Non-pigmented ciliary epithelial cell (primary cell): ENCODE measurements around the gene RAB26.

Experiments
- DNase-seq: peaks from one replicate; pipeline ENCODE4 v3.0.0-alpha.2; 2010; ENCODE audit warnings: low read depth

RAB26 gene

DNA sequence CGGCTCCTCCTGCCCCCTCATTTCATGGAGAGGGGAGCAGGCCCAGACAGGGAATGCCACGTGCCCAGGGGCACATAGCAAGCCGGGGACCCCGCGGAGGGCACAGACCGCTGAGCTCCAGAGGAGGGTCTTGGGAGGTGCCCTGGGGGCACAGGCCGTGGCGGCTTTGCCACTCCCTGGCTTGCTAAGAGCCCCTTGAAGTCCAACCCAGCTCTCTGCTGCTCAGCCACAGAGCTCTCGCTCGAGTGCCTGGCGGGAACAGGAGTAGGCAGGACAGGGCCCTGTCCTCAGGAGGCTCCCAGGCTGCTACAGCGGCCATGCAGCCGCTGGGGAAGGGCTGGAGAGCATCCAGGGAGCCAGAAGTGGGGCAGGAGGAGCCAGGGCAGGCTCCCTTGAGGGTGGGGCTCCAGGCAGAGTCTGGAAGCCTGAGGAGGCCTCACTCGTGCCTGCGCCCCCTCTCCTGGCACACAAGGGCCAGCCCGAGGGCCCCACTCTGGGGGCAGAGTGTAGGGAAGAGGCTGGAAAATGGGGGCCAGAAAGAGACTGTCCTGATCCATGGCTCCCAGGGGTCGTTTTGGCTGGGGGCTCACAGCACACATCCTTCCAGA is 4.4 kb upstream of the RAB26 start:
- DNase-seq = no peak

DNA sequence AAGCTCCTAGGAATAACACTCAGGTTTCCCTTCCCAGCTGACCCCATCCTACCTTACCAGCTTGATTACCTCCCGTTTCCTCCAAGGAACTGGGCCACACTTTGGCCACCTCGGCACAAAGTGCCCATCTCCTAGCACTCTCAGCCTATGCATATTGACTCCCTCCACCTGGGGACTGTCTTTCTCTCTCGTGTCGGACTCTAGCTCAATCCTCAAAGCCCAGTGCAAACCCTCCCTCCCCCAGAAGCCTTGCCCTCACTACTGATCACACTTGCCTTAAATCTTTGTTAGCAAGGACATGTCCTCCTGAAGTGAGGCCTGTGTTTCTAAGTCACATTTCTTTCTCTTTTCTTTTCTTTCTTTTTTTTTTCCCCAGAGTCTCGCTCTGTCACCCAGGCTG is 2.6 kb upstream of the RAB26 start:
- no peak for DNase-seq

DNA sequence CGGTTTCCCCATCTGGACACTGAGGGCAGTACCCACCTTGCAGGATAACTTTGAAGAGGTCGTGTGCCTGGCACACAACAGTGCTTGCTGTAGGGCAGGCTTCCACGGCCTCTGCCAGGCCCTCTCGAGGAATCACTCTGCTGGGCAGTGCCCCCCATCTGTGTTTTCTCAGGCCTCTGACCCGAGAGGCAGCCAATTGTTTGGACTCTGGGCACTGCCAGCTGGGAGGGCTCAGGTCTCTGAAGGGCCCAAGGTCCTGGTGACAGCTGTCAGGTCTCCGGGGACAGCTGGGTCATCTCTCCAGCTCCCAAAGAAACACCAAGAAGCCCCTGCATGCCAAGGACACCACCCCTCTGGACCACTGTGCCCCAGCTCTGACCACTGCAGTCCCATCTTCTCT is 1.0 kb upstream of the RAB26 start:
- DNase-seq = no peak

DNA sequence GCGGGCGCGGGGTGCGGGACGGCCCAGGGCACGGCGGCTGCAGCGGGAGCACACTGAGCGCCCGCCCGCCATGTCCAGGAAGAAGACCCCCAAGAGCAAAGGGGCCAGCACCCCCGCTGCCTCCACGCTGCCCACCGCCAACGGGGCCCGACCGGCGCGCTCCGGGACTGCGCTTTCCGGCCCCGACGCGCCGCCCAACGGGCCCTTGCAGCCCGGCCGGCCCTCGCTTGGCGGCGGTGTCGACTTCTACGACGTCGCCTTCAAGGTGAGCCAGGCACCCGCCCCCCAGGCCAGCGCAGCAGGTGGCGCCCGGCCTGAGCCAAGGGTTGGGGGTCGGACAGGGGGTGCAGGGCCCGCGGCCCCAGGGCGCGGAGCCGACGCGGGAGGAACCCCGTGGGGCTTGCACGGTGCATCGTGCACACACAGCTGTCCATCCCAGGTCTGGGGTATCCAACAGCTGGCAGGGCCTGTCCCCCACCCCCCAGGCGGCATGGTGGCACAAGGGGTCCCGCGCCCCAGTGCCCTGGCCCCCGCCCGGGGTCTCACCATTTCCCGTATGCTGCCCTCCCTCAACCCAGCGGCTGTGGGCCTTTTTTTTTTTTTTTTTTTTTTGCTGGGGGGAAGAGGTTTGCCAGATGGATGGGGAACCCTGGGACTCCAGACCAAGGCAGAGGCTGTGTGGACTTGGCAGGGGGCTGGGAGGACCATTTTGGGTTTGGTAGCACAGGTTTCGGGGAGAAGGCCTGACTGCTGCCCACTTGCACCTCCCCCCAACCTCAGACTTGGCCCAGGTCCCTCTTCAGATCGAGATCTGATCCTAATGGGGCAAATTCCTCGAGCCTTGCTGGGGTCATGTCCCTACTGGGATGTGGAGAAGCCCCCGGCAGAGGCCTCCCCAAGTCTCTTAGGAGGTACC is 547 bp downstream of the RAB26 start:
- no peak for DNase-seq

DNA sequence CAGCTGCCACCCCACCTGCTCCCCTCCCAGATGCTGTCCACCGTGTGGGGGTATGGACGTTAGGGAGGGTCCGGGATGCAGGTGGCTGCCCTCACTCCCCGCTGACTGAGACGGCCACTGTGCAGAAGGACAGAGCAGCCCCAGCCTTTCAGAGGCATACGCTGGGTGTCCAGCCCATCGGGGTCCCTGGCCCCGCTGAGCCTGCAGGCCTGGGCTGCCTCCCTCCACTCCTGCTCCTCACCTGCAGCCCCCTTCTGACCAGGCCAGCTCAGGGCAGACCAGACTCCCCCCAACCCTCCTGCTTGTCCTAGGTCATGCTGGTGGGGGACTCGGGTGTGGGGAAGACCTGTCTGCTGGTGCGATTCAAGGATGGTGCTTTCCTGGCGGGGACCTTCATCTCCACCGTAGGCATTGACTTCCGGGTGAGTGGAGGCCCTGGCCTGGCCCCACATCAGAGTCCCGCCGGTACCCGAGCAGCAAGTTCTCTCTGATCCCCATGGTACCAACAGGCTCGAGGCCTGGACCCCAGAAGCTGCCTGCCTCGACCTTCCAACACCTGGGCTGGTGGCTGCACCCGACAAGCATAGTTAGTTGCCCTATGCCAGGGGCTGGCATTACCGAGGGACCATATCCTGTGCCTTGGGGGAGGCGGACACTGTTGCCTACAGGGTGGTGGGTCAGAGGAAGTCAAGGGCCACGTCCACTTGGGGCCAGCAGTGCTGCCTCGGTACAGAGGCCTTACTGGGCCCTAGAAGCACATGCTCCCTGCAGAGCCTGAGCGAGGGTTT is 1.4 kb downstream of the RAB26 start:
- no peak for DNase-seq

DNA sequence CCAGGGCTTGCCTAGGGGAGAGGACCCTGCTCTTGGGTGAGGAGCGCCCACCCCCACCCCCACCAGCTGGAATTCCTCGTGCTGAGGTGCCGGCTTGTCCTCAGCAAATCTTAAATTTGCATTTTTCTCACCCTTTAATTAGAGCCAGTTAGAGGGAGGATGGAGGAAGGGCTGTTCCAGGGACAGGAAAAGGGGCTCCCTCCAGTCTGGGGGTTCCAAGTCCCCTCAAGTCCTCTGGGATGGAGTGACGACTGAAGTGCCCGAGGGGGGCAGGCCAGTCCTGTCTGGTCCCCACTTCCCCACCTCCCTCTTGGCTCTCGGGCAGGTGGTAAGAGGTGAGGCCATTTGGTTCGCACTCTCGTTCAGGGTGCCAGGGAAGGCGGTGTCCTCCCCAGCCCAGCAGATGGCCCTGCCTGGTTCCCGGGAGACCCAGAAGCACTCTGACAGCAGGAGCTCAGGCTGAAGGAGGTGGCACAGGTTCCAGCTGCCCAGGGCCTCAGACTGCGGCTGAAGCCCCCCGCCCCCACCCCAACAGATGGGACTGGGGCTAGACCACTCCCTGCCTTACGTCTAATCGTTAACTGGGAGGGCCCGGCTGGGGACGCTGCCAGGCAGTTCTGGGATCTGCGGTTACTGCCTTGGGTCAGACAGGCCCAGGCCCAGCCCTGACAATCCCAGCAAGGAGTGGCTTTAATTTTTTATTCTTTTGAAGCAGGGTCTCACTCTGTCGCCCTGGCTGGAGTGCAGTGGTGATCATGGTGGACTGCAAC is 2.2 kb downstream of the RAB26 start:
- DNase-seq = no peak

DNA sequence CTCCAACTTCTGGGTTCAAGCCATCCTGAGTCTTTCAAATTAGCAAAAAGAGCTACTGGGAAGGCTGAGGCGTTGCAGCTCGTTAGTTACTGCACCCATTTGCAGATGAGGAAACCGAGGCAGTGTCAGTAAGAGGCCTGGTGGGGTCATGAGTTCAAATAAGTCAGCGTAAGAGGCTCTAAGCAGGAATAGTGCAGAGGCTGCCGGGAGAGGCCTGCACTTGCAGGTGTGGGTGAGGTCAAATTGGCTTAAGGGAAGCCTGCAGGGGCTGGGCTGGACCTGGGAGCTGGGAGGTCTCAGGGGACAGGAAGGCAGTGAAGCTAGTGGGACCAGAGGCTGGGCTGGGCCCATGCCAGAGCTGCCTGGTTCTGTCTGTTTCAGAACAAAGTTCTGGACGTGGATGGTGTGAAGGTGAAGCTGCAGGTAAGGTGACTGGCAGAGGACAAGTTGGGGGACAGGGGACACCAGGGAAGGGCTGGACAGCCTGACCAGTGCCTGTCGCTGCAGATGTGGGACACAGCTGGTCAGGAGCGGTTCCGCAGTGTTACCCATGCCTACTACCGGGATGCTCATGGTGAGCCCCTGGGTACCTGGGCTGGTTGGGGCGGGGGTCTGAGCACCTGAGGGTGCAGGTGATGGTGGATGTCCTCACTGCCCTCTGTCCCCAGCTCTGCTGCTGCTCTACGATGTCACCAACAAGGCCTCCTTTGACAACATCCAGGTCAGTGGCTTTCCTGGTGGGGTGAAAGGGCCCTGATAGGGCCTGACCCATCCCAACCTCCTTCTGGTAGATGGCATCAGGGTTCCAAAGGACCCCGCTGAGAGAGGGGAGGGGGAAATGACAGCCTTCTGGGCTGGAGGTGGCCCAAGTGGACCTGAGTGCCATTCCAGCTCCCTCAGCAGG is 3.0 kb downstream of the RAB26 start:
- DNase-seq = no peak

DNA sequence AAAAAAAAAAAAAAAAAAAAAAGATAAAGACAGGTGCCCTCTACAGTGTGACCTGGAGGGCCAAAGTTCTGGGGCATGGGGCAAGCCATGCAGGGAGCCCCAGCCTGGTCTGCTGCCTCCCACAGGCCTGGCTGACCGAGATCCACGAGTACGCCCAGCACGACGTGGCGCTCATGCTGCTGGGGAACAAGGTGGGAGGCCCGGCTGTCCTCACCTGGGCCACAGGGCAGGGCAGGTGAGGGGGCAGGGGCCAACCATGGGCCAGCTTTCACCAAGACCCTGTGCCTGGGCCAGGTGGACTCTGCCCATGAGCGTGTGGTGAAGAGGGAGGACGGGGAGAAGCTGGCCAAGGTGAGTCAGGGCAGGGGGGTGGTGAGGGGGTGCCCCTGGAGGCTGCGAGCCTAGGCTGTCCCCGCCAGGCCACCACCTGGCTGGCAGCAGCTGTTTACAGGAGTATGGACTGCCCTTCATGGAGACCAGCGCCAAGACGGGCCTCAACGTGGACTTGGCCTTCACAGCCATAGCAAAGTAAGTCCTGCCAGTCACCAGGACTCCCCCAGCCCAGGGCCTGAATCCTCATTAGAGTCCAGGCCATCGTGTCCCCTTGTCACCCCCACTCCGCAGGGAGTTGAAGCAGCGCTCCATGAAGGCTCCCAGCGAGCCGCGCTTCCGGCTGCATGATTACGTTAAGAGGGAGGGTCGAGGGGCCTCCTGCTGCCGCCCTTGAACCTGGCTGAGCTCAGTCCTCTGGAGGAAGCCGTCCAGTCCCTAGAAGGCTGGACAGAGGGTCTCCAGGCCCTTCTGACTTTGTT is 4.5 kb downstream of the RAB26 start:
- no peak for DNase-seq

DNA sequence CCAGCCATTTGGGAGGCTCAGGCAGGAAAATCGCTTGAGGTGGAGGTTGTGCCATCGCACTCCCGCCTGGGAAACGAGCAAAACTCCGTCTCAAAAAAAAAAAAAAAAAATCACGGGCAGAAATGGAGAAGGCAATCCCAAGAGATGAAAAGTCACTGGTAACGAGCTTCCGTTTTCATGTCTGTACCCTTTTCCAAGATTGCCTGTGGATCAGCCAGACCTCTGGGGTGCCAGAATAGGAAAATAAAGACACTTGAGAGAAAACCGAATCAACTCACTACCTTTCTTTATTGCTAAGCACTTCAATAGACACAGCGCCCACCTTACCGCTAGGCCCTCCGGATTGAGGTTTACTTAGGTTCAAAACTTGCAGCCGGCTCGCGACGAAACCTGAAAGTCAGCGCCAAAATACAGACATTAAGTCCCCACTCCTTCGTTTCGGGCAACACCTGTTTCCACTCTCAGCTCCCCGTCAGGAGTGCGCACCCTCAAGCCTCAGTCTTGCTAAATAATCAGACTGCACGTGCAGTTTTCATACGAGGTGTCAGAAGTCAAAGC is 6.2 kb downstream of the RAB26 start:
- no peak for DNase-seq

DNA sequence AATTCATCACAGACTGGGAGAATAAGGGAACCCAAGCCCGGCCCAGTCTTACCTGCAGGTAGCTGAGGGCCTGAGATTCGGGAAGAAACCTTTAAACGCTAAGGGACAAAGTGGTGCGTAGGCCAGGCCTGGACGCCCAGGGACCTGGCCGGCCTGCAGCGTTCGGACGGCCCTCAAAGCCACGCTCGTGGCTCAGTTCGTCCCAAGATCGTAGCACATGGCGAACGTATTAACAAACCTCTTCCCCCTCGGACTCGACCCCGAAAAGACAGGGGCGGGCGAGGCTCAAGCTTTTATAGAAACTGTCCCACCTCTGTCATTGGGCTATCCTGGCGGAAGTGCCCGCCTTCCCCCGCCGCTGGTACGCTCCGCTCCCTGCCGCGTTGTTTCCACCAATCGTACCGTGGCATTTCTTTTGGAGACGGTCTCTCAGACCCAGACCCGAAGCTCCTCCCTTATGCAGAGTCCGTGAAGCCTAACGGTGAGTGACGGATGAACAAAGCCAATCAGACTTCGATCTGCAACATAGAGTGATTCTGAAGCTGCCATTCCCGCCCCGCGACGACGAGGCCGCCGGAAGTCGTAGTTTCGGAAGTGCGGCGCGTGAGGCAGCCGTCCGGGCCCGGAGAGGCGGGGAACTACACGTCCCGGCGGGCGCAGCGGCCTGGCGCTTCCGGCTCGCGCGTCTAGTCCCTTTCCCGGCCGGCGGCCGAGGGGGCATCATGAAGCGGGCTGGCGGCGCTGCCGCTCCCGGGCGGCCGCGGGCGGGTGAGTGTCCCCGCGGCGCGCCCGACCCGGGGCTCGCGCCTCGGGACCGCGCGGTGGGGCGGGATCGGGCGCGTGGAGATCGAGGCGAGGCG is 6.9 kb downstream of the RAB26 start, which contains the start of gene TRAF7:
TSS of gene TRAF7 (plus strand) at position 692 of the 860 bp plus-strand sequence. CDS start 8,139 bp downstream, outside the sequence.
- peak; percentile 100 for DNase-seq

DNA sequence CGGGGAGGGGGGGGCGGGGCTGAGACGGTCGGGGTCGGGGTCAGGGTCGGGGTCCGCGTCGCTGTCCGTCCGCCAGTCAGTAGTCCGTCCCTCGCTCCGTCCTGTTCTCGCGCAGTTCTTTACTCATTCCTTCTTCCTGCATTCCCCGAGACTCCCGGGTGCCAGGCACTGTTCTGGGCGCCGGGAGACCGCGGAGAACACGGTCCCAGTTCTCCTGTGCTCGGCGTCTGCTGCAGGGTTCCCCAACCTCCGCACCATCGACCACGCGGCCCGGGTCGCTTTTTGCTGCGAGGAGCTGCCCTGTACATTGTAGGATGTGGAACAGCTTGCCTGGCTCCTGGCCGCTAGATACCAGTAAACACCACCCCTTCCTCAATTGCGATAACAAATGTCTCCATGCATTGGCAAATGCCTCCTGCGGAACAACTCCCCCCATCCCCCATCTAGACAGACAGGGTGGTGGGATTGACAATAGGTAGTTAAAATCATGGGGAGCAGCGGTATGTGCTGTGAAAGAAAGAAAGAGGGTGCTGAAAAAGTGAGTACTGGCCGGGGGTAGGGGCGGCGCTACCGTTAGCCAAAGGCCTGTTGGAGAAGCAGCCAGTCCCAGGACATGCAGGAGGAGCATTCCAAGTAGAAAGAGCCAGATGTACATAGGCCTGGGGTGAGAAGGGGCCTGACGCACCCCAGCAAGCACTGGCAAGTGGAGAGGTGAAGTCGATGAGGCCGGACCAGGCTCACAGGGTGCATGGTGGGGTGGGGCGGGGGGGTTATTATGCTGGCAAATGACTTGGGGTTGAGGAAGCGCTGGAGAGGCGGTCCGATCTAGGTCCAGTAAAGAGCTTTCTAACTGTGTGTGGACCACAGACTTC is 7.8 kb downstream of the RAB26 start:
- no peak for DNase-seq

DNA sequence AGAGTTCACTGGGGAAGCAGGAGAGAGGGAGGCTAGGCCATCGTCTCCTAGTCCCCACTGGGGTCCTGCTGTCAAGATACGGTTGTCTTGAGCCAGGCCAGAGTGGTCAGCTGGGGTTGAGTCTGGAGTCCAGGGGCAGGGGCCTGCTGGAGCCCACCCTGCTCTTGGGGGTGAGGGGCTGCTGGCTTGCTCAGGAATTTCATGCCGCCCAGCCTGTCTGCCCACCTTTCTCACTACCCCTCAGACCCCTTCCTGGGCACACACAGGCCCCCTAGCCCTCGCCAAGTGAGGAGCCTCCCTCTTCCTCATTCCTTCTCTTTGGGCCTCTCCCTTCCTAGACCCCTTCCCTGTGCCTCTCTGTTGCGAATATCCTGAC is 8.4 kb downstream of the RAB26 start:
- no peak for DNase-seq

DNA sequence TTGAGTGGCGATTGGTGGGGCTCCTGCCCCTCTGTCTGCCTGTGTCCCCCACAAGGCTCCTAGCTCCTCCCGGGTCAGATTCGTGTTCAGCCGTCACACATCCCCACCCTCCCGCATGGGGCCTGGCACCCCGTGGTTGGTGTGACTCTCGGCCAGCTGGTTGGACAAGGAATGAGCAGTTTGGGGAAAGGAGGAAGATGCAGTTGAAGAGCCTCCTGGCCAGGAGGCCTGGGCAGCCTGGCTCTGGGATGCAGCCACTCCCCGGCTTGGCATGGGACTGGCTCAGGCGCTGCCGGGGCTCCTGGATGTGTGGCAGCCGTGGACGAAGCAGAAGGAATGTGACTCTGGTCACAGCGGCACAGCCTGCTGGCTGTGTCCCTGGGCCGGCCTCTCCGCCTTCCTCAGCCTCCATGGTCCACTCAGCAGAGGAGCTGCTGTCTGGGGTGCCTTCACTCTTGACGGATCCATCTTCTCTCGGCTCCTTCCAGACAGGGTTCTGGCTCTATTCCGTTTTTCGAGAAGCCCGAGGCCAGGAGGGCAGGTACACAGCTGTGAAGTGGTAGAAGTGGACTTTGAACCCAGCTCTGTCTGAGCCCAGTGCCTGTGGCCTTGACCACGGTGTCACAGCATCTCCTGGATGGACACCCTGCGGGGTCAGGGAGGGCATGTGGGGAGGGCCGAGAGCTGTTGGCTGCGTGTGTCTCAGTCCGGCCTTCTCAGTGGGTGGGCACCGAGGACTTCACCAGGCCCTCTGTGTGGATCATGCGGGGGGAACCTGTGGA is 9.2 kb downstream of the RAB26 start:
- no peak for DNase-seq

DNA sequence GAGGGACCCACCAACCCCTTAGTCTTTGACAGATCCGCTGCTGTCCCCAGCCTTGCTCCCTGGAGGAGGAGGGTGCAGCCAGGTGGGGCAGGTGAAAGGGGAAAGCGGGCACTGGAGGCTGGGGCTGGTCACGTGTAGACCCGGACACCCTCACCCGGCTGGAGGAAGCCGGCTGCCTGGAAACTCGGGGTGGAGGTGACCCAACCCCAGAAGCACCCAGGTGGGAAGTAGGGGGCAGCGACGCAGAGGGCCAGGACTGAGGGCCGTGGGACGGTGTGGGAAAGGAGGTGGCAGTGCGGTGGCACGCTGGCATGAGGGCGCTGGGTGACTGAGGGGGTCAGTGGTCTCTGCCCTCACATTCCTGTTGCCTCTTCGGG is 9.8 kb downstream of the RAB26 start:
- no peak for DNase-seq

DNA sequence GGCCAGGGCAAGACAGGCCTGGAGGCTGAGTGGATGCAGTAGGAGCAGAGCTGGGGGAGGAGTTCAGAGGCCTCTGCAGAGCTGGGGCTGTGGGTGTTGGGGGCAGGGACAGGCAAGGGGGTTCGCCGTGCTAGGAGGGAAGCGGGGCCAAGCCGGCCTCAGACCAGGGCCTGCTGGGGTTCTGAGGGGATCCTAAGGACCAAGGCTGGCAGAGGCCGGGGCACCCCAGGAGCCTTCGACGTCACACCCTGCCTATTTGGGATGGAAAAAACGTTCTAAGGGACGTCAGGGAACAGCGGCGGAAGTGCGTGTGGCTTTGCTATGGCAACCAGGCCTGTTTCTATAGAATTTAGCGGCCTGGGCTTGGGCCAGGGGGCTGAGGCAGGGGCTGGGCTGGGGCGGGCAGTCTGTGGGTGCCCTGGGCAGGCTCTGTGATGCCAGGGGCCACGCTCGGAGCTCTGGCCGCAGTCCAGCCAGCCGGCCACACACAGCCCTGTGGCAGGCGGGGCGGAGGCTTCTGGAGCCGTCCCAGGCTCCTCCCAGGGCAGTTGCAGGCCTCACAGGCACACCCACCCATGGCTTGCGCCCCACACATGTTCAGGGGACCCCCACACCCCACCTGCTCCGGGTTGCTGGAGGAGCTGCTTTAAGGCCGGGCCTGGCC is 10.9 kb downstream of the RAB26 start:
- no peak for DNase-seq

DNA sequence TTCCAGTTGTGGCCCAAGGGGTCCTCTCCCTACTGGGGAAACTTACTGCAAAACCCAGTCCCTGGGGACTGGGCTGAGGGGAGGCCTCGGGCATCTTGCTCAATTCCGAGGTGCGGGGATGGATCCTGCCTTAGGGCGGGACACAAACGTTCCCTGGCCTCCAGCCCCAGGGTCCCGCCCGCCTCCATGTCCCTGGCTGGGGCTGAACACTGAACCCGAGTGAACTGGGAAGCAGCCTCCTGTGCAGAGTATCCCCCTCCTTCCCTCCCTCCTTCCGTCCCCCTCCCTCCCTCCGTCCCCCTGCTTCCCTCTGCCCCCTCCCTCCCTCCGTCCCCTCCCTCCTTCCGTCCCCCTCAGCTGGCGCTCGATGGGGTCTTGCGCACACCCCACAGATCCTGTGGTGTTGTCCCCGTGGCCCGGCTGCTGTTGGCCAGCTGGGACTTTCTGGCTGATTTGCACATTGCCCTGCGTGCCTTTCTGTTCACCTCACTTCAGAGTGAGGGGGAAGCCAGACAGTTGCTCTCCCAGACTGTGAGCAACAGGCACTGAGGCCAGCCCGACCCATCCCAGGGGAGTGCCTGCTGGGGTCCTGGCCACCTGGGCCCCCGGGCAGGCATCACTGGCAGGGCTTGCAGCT is 12.6 kb downstream of the RAB26 start:
- no peak for DNase-seq
